Smooth muscle cell (in vitro differentiated cells): ENCODE data around the gene TRAP1. TPM values are rescaled to one million over a fixed set of nuclear protein-coding genes. Genes with fewer than 3 reads are reported as not detected.

ENCODE experiments used
- DNase-seq: peaks from one replicate; lab custom pipeline; 2025; ENCODE audit not compliant: unreplicated experiment; lab: John Stamatoyannopoulos, UW
- H2AFZ ChIP-seq: fragments of 200-600 bp; sonication (generic); 2 replicates; pipeline ENCODE4 v1.6.0; 2016; ENCODE audit warnings: antibody characterized with exemption, low read depth, mild to moderate bottlenecking
- H3F3A ChIP-seq: fragments of 200-600 bp; sonication (generic); 2 replicates; pipeline ENCODE4 v1.6.0; 2017; ENCODE audit warnings: antibody characterized with exemption, low read depth
- H3K27ac ChIP-seq: fragments of 200-600 bp; sonication (generic); 2 replicates; pipeline ENCODE4 v1.5.1; 2016; ENCODE audit warnings: low read depth, mild to moderate bottlenecking
- H3K27me3 ChIP-seq: fragments of 200-600 bp; sonication (generic); 2 replicates; pipeline ENCODE4 v1.6.1; 2016; ENCODE audit warnings: low read depth, mild to moderate bottlenecking
- H3K36me3 ChIP-seq: fragments of 200-600 bp; sonication (generic); 2 replicates; pipeline ENCODE4 v1.5.1; 2016; ENCODE audit warnings: low read depth
- H3K4me1 ChIP-seq: fragments of 200-600 bp; sonication (generic); 2 replicates; pipeline ENCODE4 v1.5.1; 2016; ENCODE audit warnings: low read depth
- H3K4me2 ChIP-seq: fragments of 200-600 bp; sonication (generic); 2 replicates; pipeline ENCODE4 v1.6.0; 2016; ENCODE audit warnings: mild to moderate bottlenecking
- H3K4me3 ChIP-seq: fragments of 200-600 bp; sonication (generic); 2 replicates; pipeline ENCODE4 v1.5.1; 2016; ENCODE audit warnings: mild to moderate bottlenecking
- H3K79me2 ChIP-seq: fragments of 200-600 bp; sonication (generic); 2 replicates; pipeline ENCODE4 v1.6.0; 2016; ENCODE audit warnings: low read depth, mild to moderate bottlenecking
- H3K9ac ChIP-seq: fragments of 200-600 bp; sonication (generic); 2 replicates; pipeline ENCODE4 v1.6.0; 2016; ENCODE audit warnings: low read depth
- H3K9me3 ChIP-seq: fragments of 200-600 bp; sonication (generic); replicated peaks from 2 replicates; pipeline ENCODE4 v1.5.1; 2016; ENCODE audit warnings: low read depth
- H4K20me1 ChIP-seq: fragments of 200-600 bp; sonication (generic); 2 replicates; pipeline ENCODE4 v1.6.0; 2016; ENCODE audit warnings: low read depth
- CTCF ChIP-seq: fragments of 200-600 bp; sonication (generic); IDR thresholded peaks from 2 replicates; pipeline ENCODE4 v1.5.1; 2017; ENCODE audit warnings: borderline replicate concordance, mild to moderate bottlenecking, antibody characterized with exemption; ENCODE audit not compliant: insufficient read depth, poor library complexity, severe bottlenecking
- WGBS: methylation state at CpG from one replicate; pipeline ENCODE4 v1.1.7; 2016; ENCODE audit warnings: low lambda C conversion rate; 5-methylcytosine and 5-hydroxymethylcytosine counted together
- polyA plus RNA-seq: library from polyadenylated mRNA; unstranded; fragments of >200 nt; fragmentation: Nextera tagmentation; extraction: Ambion mirVana; gene quantifications from 2 replicates; pipeline ENCODE4 v1.2.1, GENCODE V29; 2016
- total RNA-seq: library from RNA; depleted of rRNA; stranded (reverse); fragments of >200 nt; gene quantifications from 2 replicates; pipeline ENCODE4 v1.2.3, GENCODE V29; 2014

Gene TRAP1
- total RNA-seq (37.7 and 41.5 TPM in 2 replicates), polyA plus RNA-seq (46.6 and 64.0 TPM in 2 replicates)

GRCh38 chr16:3717235-3718018 is at the start of gene TRAP1:
TRAP1 (minus strand) TSS chr16:3717524; CDS start chr16:3717508, 16 bp downstream.
- Histone ChIP-seq H2AFZ (peak within 1 kb of the TSS; percentile 93), H3K27me3 (no peaks in the 10 kb centered on the region), H3K27ac (peak within 1 kb of the TSS; percentile 44)

GRCh38 chr16:3766177-3766576 is 48.9 kb upstream of the TRAP1 start:
- H3K9ac ChIP-seq, result no peak overlapping the region
- H3K27ac ChIP-seq, result no peak overlapping the region
- peaks cover 12% of the 10 kb centered on the region for H3K79me2 ChIP-seq
- H3K4me2 ChIP-seq, result no peak overlapping the region
- H3F3A ChIP-seq, result no peaks in the 10 kb centered on the region
- H2AFZ ChIP-seq, result no peak overlapping the region
- H3K4me1 ChIP-seq, result no peaks in the 10 kb centered on the region
- H3K9me3 ChIP-seq, result no peaks in the 10 kb centered on the region
- TF ChIP-seq CTCF, result no peak
- peaks cover 48% of the 10 kb centered on the region for H4K20me1 ChIP-seq
- DNase-seq, result no peak
- peaks cover 33% of the 10 kb centered on the region for H3K36me3 ChIP-seq
- H3K27me3 ChIP-seq, result no peaks in the 10 kb centered on the region
- no peak overlapping the region for H3K4me3 ChIP-seq
- 78% methylated on average over 3 of the region's 3 CpGs for WGBS

More at GRCh38 chr16:3717235-3718018, at the start of gene TRAP1:
- Histone ChIP-seq H4K20me1 (no peaks in the 10 kb centered on the region), H3K9me3 (no peaks in the 10 kb centered on the region), H3K9ac (peak within 1 kb of the TSS; percentile 80), H3K4me3 (peak within 1 kb of the TSS; percentile 85), H3F3A (no peaks in the 10 kb centered on the region), H3K36me3 (no peaks in the 10 kb centered on the region), H3K4me1 (peaks cover 3% of the 10 kb centered on the region), H3K4me2 (peak within 1 kb of the TSS; percentile 97), H3K79me2 (peaks cover 34% of the 10 kb centered on the region)
- peak; percentile 82 for DNase-seq
- under 1% methylated on average over 55 of the region's 95 CpGs for WGBS
- TF ChIP-seq CTCF, result no peak

GRCh38 chr16:3764409-3764808 is 47.1 kb upstream of the TRAP1 start:
- H3K4me2 ChIP-seq, result no peak overlapping the region
- no peak overlapping the region for H3K4me3 ChIP-seq
- peaks cover 24% of the 10 kb centered on the region for H3K36me3 ChIP-seq
- no peaks in the 10 kb centered on the region for H3K9me3 ChIP-seq
- no peaks in the 10 kb centered on the region for H3F3A ChIP-seq
- no peak overlapping the region for H2AFZ ChIP-seq
- WGBS, result 95% methylated on average over 3 of the region's 3 CpGs
- peaks cover 20% of the 10 kb centered on the region for H3K79me2 ChIP-seq
- no peaks in the 10 kb centered on the region for H3K4me1 ChIP-seq
- peaks cover 63% of the 10 kb centered on the region for H4K20me1 ChIP-seq
- no peak overlapping the region for H3K9ac ChIP-seq
- no peak overlapping the region for H3K27ac ChIP-seq
- H3K27me3 ChIP-seq, result no peaks in the 10 kb centered on the region
- no peak for DNase-seq
- TF ChIP-seq CTCF, result no peak
